ENCODE results near the gene CDH5. TPM values are rescaled to one million over a fixed set of nuclear protein-coding genes. Genes with fewer than 3 reads are reported as not detected.

The CDH5 gene
- total and polyA plus RNA-seq, 2 of the 13 experiments (the other 11 are each of a cell fraction or from before 2014, with no cell fraction given) = 0.71 to 1.1 TPM

DNA sequence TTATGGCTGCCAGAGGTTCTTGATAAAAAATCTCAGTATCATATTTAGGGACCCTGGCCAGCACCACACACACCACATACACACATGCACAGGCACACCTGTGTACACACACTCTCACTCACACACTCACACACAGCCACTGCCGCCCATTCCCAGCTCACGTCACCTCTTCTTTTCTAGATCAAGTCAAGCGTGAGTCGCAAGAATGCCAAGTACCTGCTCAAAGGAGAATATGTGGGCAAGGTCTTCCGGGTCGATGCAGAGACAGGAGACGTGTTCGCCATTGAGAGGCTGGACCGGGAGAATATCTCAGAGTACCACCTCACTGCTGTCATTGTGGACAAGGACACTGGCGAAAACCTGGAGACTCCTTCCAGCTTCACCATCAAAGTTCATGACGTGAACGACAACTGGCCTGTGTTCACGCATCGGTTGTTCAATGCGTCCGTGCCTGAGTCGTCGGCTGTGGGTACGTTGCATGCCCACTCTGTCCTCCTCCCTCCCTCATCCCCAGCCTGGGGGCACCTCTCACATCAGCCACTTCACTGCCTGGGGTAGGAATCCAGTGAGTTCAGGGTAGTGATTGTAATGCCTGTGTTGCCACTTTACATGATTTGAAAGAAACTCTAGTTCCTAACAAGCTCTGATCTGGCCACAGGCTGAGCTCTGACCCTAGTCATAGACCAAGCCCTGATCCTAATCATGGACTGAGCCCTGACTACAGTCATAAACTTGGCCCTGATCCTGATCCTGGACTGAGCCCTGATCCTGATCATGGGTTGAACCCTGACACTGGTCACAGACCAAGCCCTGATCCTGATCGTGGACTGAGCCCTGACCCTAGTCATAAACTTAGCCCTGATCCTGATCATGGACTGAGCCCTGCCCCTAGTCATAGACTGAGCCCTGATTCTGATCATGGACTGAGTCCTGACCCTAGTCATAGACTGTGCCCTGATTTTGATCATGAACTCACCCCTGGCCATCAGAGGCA, 20.4 kb downstream of the CDH5 start (continued):
- TF ChIP-seq PTBP1 (IDR thresholded peaks at IDR 0.05; ENCODE audit: low read depth, low read length, poor library complexity, severe bottlenecking) (no peak), FOXP1 (IDR thresholded peaks at IDR 0.05) (no peak), FOXP1 (CRISPR knock-in tag; IDR thresholded peaks at IDR 0.05) (no peak), ZBTB38 (CRISPR knock-in tag; IDR thresholded peaks at IDR 0.05) (peak; percentile 42; the same call in 1 of the 2 replicates), NONO (IDR thresholded peaks at IDR 0.05) (no peak), NONO (CRISPR knock-in tag; conservative IDR thresholded peaks at IDR 0.05) (0 out of 2 replicates have a peak, but pooled peaks have one; percentile 26), ZNF773 (CRISPR knock-in tag; IDR thresholded peaks at IDR 0.05; ENCODE audit: borderline replicate concordance) (no peak), ZNF207 (IDR thresholded peaks at IDR 0.05; ENCODE audit: borderline replicate concordance) (no peak), NRL (CRISPR knock-in tag; IDR thresholded peaks at IDR 0.05; ENCODE audit: borderline replicate concordance) (no peak)
- TF ChIP-seq, protein P1, sequence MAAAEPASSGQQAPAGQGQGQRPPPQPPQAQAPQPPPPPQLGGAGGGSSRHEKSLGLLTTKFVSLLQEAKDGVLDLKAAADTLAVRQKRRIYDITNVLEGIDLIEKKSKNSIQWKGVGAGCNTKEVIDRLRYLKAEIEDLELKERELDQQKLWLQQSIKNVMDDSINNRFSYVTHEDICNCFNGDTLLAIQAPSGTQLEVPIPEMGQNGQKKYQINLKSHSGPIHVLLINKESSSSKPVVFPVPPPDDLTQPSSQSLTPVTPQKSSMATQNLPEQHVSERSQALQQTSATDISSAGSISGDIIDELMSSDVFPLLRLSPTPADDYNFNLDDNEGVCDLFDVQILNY (CRISPR knock-in tag; conservative IDR thresholded peaks at IDR 0.05) = no peak
- TF ChIP-seq, protein P2, sequence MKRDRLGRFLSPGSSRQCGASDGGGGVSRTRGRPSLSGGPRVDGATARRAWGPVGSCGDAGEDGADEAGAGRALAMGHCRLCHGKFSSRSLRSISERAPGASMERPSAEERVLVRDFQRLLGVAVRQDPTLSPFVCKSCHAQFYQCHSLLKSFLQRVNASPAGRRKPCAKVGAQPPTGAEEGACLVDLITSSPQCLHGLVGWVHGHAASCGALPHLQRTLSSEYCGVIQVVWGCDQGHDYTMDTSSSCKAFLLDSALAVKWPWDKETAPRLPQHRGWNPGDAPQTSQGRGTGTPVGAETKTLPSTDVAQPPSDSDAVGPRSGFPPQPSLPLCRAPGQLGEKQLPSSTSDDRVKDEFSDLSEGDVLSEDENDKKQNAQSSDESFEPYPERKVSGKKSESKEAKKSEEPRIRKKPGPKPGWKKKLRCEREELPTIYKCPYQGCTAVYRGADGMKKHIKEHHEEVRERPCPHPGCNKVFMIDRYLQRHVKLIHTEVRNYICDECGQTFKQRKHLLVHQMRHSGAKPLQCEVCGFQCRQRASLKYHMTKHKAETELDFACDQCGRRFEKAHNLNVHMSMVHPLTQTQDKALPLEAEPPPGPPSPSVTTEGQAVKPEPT (CRISPR knock-in tag; IDR thresholded peaks at IDR 0.05; ENCODE audit: low read depth) = 0 out of 2 replicates have a peak, but pooled peaks have one; percentile 0
- TF ChIP-seq, protein P3, sequence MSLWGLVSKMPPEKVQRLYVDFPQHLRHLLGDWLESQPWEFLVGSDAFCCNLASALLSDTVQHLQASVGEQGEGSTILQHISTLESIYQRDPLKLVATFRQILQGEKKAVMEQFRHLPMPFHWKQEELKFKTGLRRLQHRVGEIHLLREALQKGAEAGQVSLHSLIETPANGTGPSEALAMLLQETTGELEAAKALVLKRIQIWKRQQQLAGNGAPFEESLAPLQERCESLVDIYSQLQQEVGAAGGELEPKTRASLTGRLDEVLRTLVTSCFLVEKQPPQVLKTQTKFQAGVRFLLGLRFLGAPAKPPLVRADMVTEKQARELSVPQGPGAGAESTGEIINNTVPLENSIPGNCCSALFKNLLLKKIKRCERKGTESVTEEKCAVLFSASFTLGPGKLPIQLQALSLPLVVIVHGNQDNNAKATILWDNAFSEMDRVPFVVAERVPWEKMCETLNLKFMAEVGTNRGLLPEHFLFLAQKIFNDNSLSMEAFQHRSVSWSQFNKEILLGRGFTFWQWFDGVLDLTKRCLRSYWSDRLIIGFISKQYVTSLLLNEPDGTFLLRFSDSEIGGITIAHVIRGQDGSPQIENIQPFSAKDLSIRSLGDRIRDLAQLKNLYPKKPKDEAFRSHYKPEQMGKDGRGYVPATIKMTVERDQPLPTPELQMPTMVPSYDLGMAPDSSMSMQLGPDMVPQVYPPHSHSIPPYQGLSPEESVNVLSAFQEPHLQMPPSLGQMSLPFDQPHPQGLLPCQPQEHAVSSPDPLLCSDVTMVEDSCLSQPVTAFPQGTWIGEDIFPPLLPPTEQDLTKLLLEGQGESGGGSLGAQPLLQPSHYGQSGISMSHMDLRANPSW (CRISPR knock-in tag; IDR thresholded peaks at IDR 0.05; ENCODE audit: borderline replicate concordance) = no peak
- TF ChIP-seq, protein P4, sequence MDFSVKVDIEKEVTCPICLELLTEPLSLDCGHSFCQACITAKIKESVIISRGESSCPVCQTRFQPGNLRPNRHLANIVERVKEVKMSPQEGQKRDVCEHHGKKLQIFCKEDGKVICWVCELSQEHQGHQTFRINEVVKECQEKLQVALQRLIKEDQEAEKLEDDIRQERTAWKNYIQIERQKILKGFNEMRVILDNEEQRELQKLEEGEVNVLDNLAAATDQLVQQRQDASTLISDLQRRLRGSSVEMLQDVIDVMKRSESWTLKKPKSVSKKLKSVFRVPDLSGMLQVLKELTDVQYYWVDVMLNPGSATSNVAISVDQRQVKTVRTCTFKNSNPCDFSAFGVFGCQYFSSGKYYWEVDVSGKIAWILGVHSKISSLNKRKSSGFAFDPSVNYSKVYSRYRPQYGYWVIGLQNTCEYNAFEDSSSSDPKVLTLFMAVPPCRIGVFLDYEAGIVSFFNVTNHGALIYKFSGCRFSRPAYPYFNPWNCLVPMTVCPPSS (IDR thresholded peaks at IDR 0.05) = no peak

Data from HepG2 (cell line).